Type B pancreatic cell (in vitro differentiated cells): ENCODE measurements around the gene RANBP10. TPM values are rescaled to one million over a fixed set of nuclear protein-coding genes. Genes with fewer than 3 reads are reported as not detected.

Source experiments
- DNase-seq: peaks from one replicate; pipeline ENCODE4 v3.0.0; 2021; ENCODE audit warnings: mixed read lengths; ENCODE audit not compliant: unreplicated experiment; ENCODE audit errors: extremely low spot score
- H3K27ac Mint-ChIP-seq: 2 replicates; pipeline ENCODE4 v1.8.0; 2021; ENCODE audit warnings: mild to moderate bottlenecking, mixed read lengths
- H3K27me3 Mint-ChIP-seq: 2 replicates; pipeline ENCODE4 v1.8.0; 2021; ENCODE audit warnings: mixed read lengths
- H3K36me3 Mint-ChIP-seq: 2 replicates; pipeline ENCODE4 v1.8.0; 2021; ENCODE audit warnings: mixed read lengths
- H3K4me1 Mint-ChIP-seq: one replicate; pipeline ENCODE4 v1.8.0; 2021; ENCODE audit warnings: mixed read lengths; ENCODE audit not compliant: unreplicated experiment
- H3K4me3 Mint-ChIP-seq: 2 replicates; pipeline ENCODE4 v1.8.0; 2021; ENCODE audit warnings: mild to moderate bottlenecking, mixed read lengths
- H3K9me3 Mint-ChIP-seq: 2 replicates; pipeline ENCODE4 v1.8.0; 2021; ENCODE audit warnings: mixed read lengths
- total RNA-seq: library from RNA; stranded (reverse); gene quantifications from 2 replicates; pipeline ENCODE4 v1.2.1, GENCODE V29; 2021; ENCODE audit warnings: low replicate concordance
- TF ChIP-seq, protein P1 (sequence below): fragments of 200-600 bp; sonication (generic); conservative IDR thresholded peaks from 2 replicates; pipeline ENCODE4 v1.5.0; 2021; ENCODE audit warnings: antibody characterized with exemption, mild to moderate bottlenecking

The RANBP10 gene
- total RNA-seq, 1 donor from 2014 or later: 27.3 TPM

GRCh38 chr16:67761924-67762323 lies 44.4 kb downstream of the RANBP10 start:
- no peak for DNase-seq
- Mint-ChIP-seq H3K4me1 (peaks cover 4% of the 10 kb centered on the region), H3K4me3 (no peak overlapping the region), H3K9me3 (no peaks in the 10 kb centered on the region), H3K36me3 (peaks cover 21% of the 10 kb centered on the region), H3K27ac (no peak overlapping the region), H3K27me3 (no peaks in the 10 kb centered on the region)
- TF ChIP-seq, protein P1, sequence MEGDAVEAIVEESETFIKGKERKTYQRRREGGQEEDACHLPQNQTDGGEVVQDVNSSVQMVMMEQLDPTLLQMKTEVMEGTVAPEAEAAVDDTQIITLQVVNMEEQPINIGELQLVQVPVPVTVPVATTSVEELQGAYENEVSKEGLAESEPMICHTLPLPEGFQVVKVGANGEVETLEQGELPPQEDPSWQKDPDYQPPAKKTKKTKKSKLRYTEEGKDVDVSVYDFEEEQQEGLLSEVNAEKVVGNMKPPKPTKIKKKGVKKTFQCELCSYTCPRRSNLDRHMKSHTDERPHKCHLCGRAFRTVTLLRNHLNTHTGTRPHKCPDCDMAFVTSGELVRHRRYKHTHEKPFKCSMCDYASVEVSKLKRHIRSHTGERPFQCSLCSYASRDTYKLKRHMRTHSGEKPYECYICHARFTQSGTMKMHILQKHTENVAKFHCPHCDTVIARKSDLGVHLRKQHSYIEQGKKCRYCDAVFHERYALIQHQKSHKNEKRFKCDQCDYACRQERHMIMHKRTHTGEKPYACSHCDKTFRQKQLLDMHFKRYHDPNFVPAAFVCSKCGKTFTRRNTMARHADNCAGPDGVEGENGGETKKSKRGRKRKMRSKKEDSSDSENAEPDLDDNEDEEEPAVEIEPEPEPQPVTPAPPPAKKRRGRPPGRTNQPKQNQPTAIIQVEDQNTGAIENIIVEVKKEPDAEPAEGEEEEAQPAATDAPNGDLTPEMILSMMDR: no peak

DNA sequence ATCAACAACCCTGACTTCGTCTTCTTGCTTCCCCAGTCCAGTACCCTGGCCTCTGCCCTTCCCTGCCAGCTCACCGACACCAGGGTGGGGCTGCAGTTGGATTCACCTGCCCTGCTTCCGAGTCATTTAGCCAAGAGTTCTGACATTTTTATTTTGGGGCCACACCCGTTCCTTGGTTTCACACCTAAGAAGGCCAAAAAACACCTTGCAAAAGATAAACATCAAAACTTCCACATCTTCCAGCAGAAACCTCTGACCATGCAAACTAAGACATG lies 45.5 kb downstream of the RANBP10 start:
- Mint-ChIP-seq H3K9me3 (no peaks in the 10 kb centered on the region), H3K36me3 (peaks cover 12% of the 10 kb centered on the region), H3K27ac (no peak overlapping the region), H3K4me3 (no peak overlapping the region), H3K27me3 (no peaks in the 10 kb centered on the region), H3K4me1 (no peaks in the 10 kb centered on the region)
- TF ChIP-seq, protein P1: no peak
- DNase-seq: no peak

GRCh38 chr16:67760206-67760955 lies 46.0 kb downstream of the RANBP10 start:
- TF ChIP-seq, protein P1: no peak
- Mint-ChIP-seq H3K9me3 (no peaks in the 10 kb centered on the region), H3K4me1 (no peaks in the 10 kb centered on the region), H3K27ac (no peak overlapping the region), H3K27me3 (no peaks in the 10 kb centered on the region), H3K36me3 (peaks cover 11% of the 10 kb centered on the region), H3K4me3 (no peak overlapping the region)
- DNase-seq: no peak

GRCh38 chr16:67758966-67759365 lies 47.4 kb downstream of the RANBP10 start:
- H3K4me1 Mint-ChIP-seq: no peaks in the 10 kb centered on the region
- H3K27me3 Mint-ChIP-seq: no peaks in the 10 kb centered on the region

GRCh38 chr16:67758006-67758405 lies 48.4 kb downstream of the RANBP10 start:
- Mint-ChIP-seq H3K4me1 (no peaks in the 10 kb centered on the region), H3K4me3 (no peak overlapping the region), H3K36me3 (peaks cover 10% of the 10 kb centered on the region), H3K27me3 (no peaks in the 10 kb centered on the region), H3K27ac (no peak overlapping the region), H3K9me3 (no peaks in the 10 kb centered on the region)
- TF ChIP-seq, protein P1: no peak
- no peak for DNase-seq

More at GRCh38 chr16:67758966-67759365, 47.4 kb downstream of the RANBP10 start:
- TF ChIP-seq, protein P1: no peak
- Mint-ChIP-seq H3K36me3 (peaks cover 11% of the 10 kb centered on the region), H3K9me3 (no peaks in the 10 kb centered on the region), H3K27ac (no peak overlapping the region), H3K4me3 (no peak overlapping the region)
- no peak for DNase-seq
